Measurements from ENCODE around the gene CT47C1. TPM values are rescaled to one million over a fixed set of nuclear protein-coding genes. Genes with fewer than 3 reads are reported as not detected.
A peak's percentile ranks its signal among the peaks of the same experiment; 100 is the strongest.

CT47C1 gene
- total and polyA plus RNA-seq, 9 of the 15 experiments (the other 6 are each of a cell fraction or from before 2014, with no cell fraction given), result not detected

DNA sequence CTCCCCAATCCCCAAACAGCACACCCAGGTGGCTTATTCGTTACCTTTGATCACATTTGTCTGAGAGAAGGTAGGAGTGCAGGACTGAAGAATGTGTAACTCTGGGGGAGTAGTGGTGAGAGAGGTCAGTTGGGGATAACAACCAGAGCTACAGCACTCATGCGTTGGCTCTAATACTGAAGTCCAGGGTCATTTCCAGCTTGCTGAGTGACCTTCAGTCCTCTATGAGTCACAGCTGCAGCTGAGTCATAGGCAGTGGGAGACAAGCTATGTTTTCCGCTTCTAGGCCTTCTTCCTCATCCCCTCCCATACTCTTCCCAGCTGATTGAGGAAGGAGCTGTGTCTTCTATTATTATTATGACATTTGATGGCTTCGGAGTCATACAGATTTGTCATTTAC is 31.6 kb upstream of the CT47C1 start (continued):
- TF ChIP-seq, protein P1, sequence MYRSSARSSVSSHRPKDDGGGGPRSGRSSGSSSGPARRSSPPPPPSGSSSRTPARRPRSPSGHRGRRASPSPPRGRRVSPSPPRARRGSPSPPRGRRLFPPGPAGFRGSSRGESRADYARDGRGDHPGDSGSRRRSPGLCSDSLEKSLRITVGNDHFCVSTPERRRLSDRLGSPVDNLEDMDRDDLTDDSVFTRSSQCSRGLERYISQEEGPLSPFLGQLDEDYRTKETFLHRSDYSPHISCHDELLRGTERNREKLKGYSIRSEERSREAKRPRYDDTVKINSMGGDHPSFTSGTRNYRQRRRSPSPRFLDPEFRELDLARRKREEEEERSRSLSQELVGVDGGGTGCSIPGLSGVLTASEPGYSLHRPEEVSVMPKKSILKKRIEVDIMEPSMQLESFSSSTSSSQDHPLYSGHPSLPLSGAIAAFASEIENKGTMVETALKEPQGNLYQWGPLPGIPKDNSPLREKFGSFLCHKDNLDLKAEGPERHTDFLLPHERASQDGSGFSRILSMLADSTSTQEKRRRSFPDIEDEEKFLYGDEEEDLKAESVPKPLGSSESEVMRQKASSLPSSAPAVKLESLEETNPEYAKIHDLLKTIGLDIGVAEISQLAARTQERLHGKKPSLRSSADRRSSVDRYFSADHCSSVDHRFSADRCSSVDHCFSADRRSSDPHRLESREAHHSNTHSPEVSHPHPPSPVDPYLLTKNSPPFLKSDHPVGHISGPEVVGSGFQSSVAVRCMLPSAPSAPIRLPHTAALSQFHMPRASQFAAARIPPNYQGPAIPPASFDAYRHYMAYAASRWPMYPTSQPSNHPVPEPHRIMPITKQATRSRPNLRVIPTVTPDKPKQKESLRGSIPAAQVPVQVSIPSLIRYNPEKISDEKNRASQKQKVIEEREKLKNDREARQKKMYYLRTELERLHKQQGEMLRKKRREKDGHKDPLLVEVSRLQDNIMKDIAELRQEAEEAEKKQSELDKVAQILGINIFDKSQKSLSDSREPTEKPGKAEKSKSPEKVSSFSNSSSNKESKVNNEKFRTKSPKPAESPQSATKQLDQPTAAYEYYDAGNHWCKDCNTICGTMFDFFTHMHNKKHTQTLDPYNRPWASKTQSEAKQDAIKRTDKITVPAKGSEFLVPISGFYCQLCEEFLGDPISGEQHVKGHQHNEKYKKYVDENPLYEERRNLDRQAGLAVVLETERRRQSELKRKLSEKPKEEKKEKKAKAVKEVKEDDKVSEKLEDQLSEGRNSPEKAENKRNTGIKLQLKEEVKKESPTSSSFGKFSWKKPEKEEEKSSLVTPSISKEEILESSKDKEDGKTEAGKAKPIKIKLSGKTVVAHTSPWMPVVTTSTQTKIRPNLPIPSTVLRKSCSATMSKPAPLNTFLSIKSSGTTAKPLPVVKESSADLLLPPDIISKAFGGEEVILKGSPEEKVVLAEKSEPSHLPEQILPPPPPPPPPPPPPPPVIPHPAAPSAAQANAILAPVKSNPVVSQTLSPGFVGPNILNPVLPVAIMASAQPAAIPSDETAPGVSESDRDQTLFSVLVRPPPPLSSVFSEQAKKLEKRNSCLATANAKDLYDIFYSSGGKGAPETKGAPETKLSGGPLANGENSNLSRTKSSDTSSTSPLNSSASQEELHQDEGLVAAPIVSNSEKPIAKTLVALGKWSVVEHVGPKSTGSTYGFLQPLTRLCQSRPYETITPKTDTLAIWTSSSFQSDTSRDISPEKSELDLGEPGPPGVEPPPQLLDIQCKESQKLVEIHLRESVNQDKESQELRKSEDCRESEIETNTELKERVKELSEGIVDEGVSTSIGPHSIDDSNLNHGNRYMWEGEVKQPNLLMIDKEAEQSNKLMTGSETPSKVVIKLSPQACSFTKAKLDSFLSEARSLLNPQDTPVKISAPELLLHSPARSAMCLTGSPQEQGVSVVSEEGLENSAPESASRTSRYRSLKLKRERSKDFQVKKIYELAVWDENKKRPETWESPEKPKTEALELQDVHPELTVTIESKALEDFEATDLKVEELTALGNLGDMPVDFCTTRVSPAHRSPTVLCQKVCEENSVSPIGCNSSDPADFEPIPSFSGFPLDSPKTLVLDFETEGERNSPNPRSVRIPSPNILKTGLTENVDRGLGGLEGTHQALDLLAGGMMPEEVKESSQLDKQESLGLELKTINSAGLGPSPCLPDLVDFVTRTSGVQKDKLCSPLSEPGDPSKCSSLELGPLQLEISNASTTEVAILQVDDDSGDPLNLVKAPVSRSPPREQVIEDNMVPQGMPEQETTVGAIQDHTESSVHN (IDR thresholded peaks at IDR 0.05; ENCODE audit: borderline replicate concordance in 1 of 2, low read depth in 1 of 2), result 0 out of 4 replicates have a peak, but pooled peaks of 1 of the 2 experiments have one; percentile 51
- TF ChIP-seq RHOXF2B (CRISPR knock-in tag; conservative IDR thresholded peaks at IDR 0.05), result no peak
- peak; percentile 82 for TF ChIP-seq SMARCA4 (IDR thresholded peaks at IDR 0.05)
- peak; percentile 53 for TF ChIP-seq CTBP1 (IDR thresholded peaks at IDR 0.05; ENCODE audit: borderline replicate concordance)
- TF ChIP-seq CCNT2 (IDR thresholded peaks at IDR 0.05; ENCODE audit: borderline replicate concordance, extremely low read depth, insufficient read length, low read depth, low read length), result peak; percentile 27
- no peak for TF ChIP-seq NR2C2 (CRISPR knock-in tag; IDR thresholded peaks at IDR 0.05)
- TF ChIP-seq NR2C2 (tag; IDR thresholded peaks at IDR 0.05), result peak; percentile 68
- peak; percentile 87; the same call in 1 of the 2 replicates for TF ChIP-seq SMARCE1 (IDR thresholded peaks at IDR 0.05)

Measured in K562 (cell line).